Lower lobe of right lung (tissue), 2 donors: Measurements from ENCODE around the gene ZDHHC12. TPM values are rescaled to one million over a fixed set of nuclear protein-coding genes. Genes with fewer than 3 reads are reported as not detected.

Experiments used
- ATAC-seq, 2 donors: fragments of 200-7000 bp; cut with Tn5 transposase; one replicate each; pipeline ENCODE4 v1.9.1; 2020 to 2022; ENCODE audit warnings: mild to moderate bottlenecking in 2 of 2, moderate library complexity in 2 of 2
- DNase-seq: peaks from one replicate; pipeline ENCODE4 v3.0.0-alpha.2; 2020
- H3K27ac ChIP-seq: fragments of 200-600 bp; one replicate; pipeline ENCODE4 v1.8.0; 2022
- H3K27me3 ChIP-seq: fragments of 200-600 bp; one replicate; pipeline ENCODE4 v1.8.0; 2022; ENCODE audit warnings: low read depth
- H3K36me3 ChIP-seq: fragments of 200-600 bp; one replicate; pipeline ENCODE4 v1.8.0; 2022; ENCODE audit warnings: mild to moderate bottlenecking
- H3K4me1 ChIP-seq: fragments of 200-600 bp; one replicate; pipeline ENCODE4 v1.8.0; 2022
- H3K4me3 ChIP-seq: fragments of 200-600 bp; one replicate; pipeline ENCODE4 v1.8.0; 2022; ENCODE audit warnings: mild to moderate bottlenecking
- H3K9me3 ChIP-seq: fragments of 200-600 bp; one replicate; pipeline ENCODE4 v1.8.0; 2022
- CTCF ChIP-seq: fragments of 200-600 bp; IDR thresholded peaks from one replicate; pipeline ENCODE4 v1.8.0; 2022; ENCODE audit warnings: antibody characterized with exemption, mild to moderate bottlenecking
- intact Hi-C: fragments of 100-400 bp; cut with DNase I; formaldehyde crosslinking; loops from one replicate; pipeline ENCODE4 v1.11.0; 2022
- total RNA-seq: library from RNA; stranded (reverse); fragmentation: NEBNext Ultra II Directional; extraction: Animal tissue kit (Norgen Biotek cat#: 25700); gene quantifications from one replicate; pipeline ENCODE4 v1.2.1, GENCODE V29; 2021
- donor health status: DM: no; HTN: yes; CAD: no; lungs with severe emphysema.

ZDHHC12 gene
- total RNA-seq, 1 donor from 2014 or later, result 29.4 TPM

- H3K36me3 ChIP-seq, result no peaks in the 10 kb centered on the region
- H3K27me3 ChIP-seq, result no peaks in the 10 kb centered on the region
- H3K4me3 ChIP-seq, result peak overlapping the region; percentile 79
- peak overlapping the region; percentile 89 for H3K27ac ChIP-seq
- intact Hi-C loops, result no loop called here
- ATAC-seq (peak; percentile 58 to 80), DNase-seq (peak; percentile 74)
- peaks cover 56% of the 10 kb centered on the region for H3K4me1 ChIP-seq
- no peaks in the 10 kb centered on the region for H3K9me3 ChIP-seq
- no peak for TF ChIP-seq CTCF
Observed at GRCh38 chr9:128683340-128684064, 40.4 kb downstream of the ZDHHC12 start.

GRCh38 chr9:128677794-128678193, 46.1 kb downstream of the ZDHHC12 start:
- intact Hi-C loops, result no loop called here
- no peak overlapping the region for H3K27ac ChIP-seq
- H3K4me1 ChIP-seq, result peaks cover 5% of the 10 kb centered on the region
- H3K36me3 ChIP-seq, result peaks cover 5% of the 10 kb centered on the region
- H3K27me3 ChIP-seq, result no peaks in the 10 kb centered on the region
- H3K4me3 ChIP-seq, result no peak overlapping the region
- DNase-seq (peak; percentile 6), ATAC-seq (no peak)
- no peaks in the 10 kb centered on the region for H3K9me3 ChIP-seq
- no peak for TF ChIP-seq CTCF

GRCh38 chr9:128675382-128675781, 48.5 kb downstream of the ZDHHC12 start:
- Histone ChIP-seq H3K4me3 (no peak overlapping the region), H3K36me3 (peaks cover 5% of the 10 kb centered on the region), H3K4me1 (no peaks in the 10 kb centered on the region), H3K27me3 (no peaks in the 10 kb centered on the region), H3K9me3 (no peaks in the 10 kb centered on the region), H3K27ac (no peak overlapping the region)
- ATAC-seq (no peak), DNase-seq (no peak)
- TF ChIP-seq CTCF, result no peak
- intact Hi-C loops, result no loop called here

Other genes starting within 250 kb of the ZDHHC12 start
- gene GLE1, start 219.4 kb downstream of the ZDHHC12 start, total RNA-seq, result 24.5 TPM
- gene SPTAN1, start 171.5 kb downstream of the ZDHHC12 start, total RNA-seq, result 305 TPM
- gene DYNC2I2, start 67.3 kb downstream of the ZDHHC12 start, total RNA-seq, result 37.3 TPM
- gene SET, start 34.9 kb downstream of the ZDHHC12 start, total RNA-seq, result 197 TPM
- gene PKN3, start 21.6 kb downstream of the ZDHHC12 start, total RNA-seq, result 11.1 TPM
- gene ZER1, start 47.8 kb upstream of the ZDHHC12 start, total RNA-seq, result 45.5 TPM
- gene TBC1D13, start 63.1 kb upstream of the ZDHHC12 start, total RNA-seq, result 25.6 TPM
- 21.5 TPM for gene ENDOG, start 94.4 kb upstream of the ZDHHC12 start, total RNA-seq
- gene SPOUT1, start 105.7 kb upstream of the ZDHHC12 start, total RNA-seq, result 32.1 TPM
- 7.1 TPM for gene KYAT1, start 157.8 kb upstream of the ZDHHC12 start, total RNA-seq
- gene LRRC8A, start 158.0 kb upstream of the ZDHHC12 start, total RNA-seq, result 45.5 TPM
- 39.8 TPM for gene PHYHD1, start 196.9 kb upstream of the ZDHHC12 start, total RNA-seq
- gene DOLK, start 223.5 kb upstream of the ZDHHC12 start, total RNA-seq, result 14.4 TPM
- gene NUP188, start 223.6 kb upstream of the ZDHHC12 start, total RNA-seq, result 42.4 TPM